ENCODE measurements around the gene PCP2.

PCP2 gene

DNA sequence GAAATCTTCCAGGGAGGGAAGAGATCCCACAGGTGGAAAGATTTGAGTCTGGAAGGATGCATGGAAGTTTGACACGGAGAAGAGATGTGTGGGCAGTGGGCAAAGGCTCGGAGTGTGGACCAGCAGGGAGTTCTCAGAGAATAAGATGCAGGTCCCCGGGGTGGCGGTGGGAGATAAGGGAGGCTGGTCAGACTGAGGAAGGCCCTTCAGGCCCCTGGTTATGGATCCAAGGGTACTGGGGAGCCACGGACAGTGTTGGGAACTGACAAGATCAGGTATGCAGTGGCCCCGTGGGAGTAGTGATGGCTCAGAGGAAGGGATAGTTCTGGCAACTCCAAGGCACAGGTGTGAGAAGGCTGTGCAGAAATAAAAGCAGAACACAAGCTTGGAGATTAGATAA, 35.3 kb downstream of the PCP2 start:
- H3K4me3 ChIP-seq (ENCODE audit: low read depth, low read length): no peak overlapping the region
- no peak for DNase-seq (ENCODE audit: low read depth)
- in situ Hi-C loops (cut with HindIII; ENCODE audit: low sequenced_read_pairs): loop anchor here (25.0 kb wide), 1 partner anchor 189 kb away; no protein-coding TSS in a partner anchor
- no peak for TF ChIP-seq CTCF (IDR thresholded peaks at IDR 0.05; ENCODE audit: low read depth, low read length, missing control alignments)

DNA sequence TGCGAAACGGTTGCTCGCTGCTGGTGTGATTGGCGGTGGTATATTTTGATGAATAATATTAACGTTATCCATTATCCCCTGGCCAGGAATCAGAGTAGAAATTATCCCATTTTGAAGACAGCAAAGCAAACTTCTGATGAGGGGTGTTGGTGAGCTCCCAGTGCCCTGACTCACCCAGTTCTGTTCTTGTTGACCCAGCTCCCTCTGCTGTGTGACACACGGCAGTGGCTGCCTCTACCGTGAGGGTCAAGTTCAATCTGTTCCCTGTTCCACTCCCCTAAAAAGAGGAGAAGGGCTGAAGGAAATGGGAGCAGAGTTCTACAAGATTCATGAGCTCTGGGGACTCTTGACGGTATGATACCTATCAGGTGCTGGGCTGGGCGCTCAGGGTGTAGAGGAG, 35.8 kb downstream of the PCP2 start:
- TF ChIP-seq CTCF (IDR thresholded peaks at IDR 0.05; ENCODE audit: low read depth, low read length, missing control alignments): no peak
- no peak for DNase-seq (ENCODE audit: low read depth)
- H3K4me3 ChIP-seq (ENCODE audit: low read depth, low read length): no peak overlapping the region
- in situ Hi-C loops (cut with HindIII; ENCODE audit: low sequenced_read_pairs): loop anchor here (25.0 kb wide), 1 partner anchor 190 kb away; no protein-coding TSS in a partner anchor

DNA sequence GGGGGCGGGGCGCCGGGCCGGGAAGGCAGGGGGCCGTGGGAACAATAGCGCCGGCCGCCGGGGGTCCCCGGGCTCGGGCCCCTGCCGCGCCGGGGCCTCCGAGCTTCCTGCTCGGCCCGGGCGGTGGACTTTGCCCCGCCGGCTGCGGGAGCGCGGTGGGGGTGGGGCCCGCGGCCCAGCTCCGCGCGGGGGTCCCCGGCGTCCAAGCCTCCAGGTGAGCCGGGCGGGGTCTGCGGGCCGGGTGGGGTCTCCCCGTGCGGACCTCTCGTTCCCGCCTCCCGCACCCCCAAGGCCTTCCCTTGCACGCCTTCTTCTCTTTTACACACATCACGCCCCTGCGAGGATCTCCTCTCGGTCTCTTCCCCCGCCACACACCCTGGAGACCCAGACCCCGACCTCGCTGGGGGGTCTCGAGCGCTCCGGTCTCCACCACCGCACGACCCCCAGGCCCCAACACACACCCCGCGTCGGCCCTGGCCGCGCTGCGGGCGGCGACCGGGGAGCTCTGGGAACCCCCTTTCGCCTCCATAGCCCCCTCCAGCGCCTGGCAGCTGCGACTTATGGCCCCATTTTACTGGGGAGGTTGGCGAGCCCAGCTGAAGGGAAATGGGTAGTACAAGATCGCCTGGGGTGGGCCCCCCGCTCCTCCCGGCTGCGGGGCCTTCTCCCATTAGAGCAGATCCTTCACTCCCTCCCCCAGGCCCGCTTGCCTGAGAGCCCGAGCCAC, 37.1 kb downstream of the PCP2 start:
- no peak for DNase-seq (ENCODE audit: low read depth)
- no peak overlapping the region for H3K4me3 ChIP-seq (ENCODE audit: low read depth, low read length)
- in situ Hi-C loops (cut with HindIII; ENCODE audit: low sequenced_read_pairs): loop anchor here (25.0 kb wide), 1 partner anchor 191 kb away; no protein-coding TSS in a partner anchor
- no peak for TF ChIP-seq CTCF (IDR thresholded peaks at IDR 0.05; ENCODE audit: low read depth, low read length, missing control alignments)

- no peak for DNase-seq (ENCODE audit: low read depth)
- in situ Hi-C loops (cut with HindIII; ENCODE audit: low sequenced_read_pairs): loop anchor here (25.0 kb wide), 1 partner anchor 192 kb away; no protein-coding TSS in a partner anchor
- no peak for TF ChIP-seq CTCF (IDR thresholded peaks at IDR 0.05; ENCODE audit: low read depth, low read length, missing control alignments)
- H3K4me3 ChIP-seq (ENCODE audit: low read depth, low read length): no peak within 1 kb of the TSS
Observed at GRCh38 chr19:7595466-7596133, 37.9 kb downstream of the PCP2 start, which contains the start of gene CAMSAP3. TSS of gene CAMSAP3 (plus strand) at chr19:7595863. CDS start at chr19:7596003, 140 bp downstream.

DNA sequence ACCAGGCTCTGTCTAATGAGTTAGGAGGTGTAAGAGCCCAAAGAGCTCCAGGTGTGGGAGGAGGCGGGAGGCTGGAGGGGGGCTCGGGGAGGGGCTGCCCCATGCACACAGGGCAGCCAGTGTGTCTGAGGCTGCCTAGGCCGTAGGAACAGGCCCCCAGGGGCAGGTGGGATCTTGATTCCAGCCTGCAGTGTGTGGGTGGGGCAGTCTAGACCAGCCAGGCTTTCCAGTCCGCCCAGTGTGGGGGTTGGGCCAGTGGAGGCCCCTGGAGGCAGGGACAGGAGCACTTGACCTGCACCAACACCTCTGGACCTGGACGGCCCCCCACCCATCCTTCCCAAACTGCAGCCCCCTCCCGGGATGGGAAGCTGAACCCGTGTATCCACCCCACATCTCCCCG, 43.3 kb downstream of the PCP2 start:
- H3K4me3 ChIP-seq (ENCODE audit: low read depth, low read length): no peak overlapping the region
- in situ Hi-C loops (cut with HindIII; ENCODE audit: low sequenced_read_pairs): loop anchor here (25.0 kb wide), 1 partner anchor 197 kb away; no protein-coding TSS in a partner anchor
- no peak for DNase-seq (ENCODE audit: low read depth)
- TF ChIP-seq CTCF (IDR thresholded peaks at IDR 0.05; ENCODE audit: low read depth, low read length, missing control alignments): no peak

DNA sequence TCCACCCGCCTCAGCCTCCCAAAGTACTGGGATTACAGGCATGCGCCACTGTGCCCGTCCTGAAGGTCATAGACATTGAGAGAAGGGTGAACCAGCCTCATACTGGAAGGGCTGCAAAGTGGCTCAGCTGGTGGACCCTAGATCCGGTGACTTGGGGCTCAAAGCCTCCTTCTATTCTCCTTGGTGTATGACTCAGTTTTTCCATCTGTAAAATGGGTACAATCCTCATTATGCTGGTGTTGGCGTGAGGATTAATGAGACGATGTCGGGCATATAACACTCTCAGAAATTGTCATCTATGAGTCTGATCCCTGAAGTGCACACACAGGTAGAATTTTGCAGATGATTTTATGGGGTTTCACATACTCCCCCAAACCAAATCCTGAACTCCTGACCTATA, 43.7 kb downstream of the PCP2 start:
- no peak for DNase-seq (ENCODE audit: low read depth)
- in situ Hi-C loops (cut with HindIII; ENCODE audit: low sequenced_read_pairs): loop anchor here (25.0 kb wide), 1 partner anchor 197 kb away; no protein-coding TSS in a partner anchor
- no peak for TF ChIP-seq CTCF (IDR thresholded peaks at IDR 0.05; ENCODE audit: low read depth, low read length, missing control alignments)
- H3K4me3 ChIP-seq (ENCODE audit: low read depth, low read length): no peak overlapping the region

Data from astrocyte of the cerebellum (primary cell).